ENCODE results near the gene EFS.
"Not testable (repeated sequence)": the region's sequence is repeated elsewhere in the genome, so short reads cannot be mapped to it uniquely, and the experiment has no call there.

The EFS gene

GRCh38 chr14:23399136-23399535, 34.2 kb upstream of the EFS start:
- DNase-seq: no peak

DNA sequence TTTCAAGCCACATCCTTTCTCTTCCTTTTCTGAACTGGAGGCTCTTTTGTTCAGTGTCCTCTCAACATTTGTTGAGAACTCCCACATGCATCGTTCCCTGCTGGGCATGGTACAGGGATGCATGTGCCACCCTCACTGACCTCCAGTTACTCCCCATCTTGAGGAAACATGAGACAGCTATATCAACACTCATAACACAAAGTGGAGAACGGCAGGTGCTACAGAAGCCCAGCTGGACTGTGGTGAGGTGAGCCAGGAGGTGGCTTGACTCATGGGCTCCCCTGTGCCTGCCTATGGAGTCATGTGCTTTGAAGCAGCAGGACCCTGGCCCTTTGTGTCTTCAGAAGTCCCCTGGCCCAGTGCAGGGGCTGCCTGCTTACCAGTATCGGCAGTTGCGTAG, 33.4 kb upstream of the EFS start:
- DNase-seq: no peak

GRCh38 chr14:23396781-23397407, 31.9 kb upstream of the EFS start:
- DNase-seq: no peak

- DNase-seq: no peak
Observed at GRCh38 chr14:23396126-23396525, 31.2 kb upstream of the EFS start.

GRCh38 chr14:23392613-23393012, 27.6 kb upstream of the EFS start:
- DNase-seq: no peak

GRCh38 chr14:23389871-23390270, 24.9 kb upstream of the EFS start:
- not testable (repeated sequence) for DNase-seq

- no peak for DNase-seq
Observed at GRCh38 chr14:23389396-23389795, 24.4 kb upstream of the EFS start.

DNA sequence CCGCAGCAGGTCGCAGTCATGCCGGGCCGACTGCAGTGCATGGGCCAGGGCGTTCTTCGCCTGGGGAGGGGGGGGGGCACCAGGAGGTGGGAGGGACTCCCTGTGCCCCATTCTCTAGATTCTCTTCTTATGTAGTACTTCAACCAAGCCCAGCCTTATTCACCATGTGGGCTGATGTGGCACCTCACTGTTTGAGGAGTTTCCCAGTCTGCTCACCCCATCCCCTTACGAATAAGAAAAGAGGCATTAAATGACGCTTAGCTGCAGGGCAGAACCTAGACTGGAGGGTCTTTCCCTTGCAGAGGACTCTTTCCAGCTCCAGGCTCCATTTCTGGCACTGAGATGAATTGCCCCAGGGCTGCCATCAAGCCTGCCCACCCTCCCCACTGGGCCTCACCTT, 24.0 kb upstream of the EFS start:
- no peak for DNase-seq

GRCh38 chr14:23387916-23388882, 23.2 kb upstream of the EFS start:
- DNase-seq: no peak

- no peak for DNase-seq
Observed at GRCh38 chr14:23386999-23387398, 22.0 kb upstream of the EFS start.

- DNase-seq: not testable (repeated sequence)
Observed at GRCh38 chr14:23386266-23386657, 21.3 kb upstream of the EFS start.

- no peak for DNase-seq
Observed at GRCh38 chr14:23385642-23386265, 20.8 kb upstream of the EFS start.

DNA sequence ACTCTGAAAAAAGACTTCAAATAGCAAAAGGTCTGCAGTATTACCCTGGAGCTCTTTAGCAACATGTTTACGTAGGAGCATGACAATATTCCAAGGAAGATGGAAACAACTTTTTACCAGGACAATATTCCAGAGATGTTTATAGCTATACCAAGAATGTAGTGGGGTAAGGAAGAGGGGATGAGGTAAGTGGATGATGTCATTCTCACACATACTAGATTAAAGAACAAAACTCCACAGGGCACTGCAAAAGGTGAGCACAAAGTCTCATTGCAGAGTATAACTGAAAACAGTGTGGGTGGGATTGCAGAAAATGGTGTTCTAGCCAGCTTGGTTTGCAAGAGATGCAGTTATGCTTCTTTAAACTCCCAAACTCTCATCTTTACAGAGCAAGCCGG, 20.3 kb upstream of the EFS start:
- no peak for DNase-seq

DNA sequence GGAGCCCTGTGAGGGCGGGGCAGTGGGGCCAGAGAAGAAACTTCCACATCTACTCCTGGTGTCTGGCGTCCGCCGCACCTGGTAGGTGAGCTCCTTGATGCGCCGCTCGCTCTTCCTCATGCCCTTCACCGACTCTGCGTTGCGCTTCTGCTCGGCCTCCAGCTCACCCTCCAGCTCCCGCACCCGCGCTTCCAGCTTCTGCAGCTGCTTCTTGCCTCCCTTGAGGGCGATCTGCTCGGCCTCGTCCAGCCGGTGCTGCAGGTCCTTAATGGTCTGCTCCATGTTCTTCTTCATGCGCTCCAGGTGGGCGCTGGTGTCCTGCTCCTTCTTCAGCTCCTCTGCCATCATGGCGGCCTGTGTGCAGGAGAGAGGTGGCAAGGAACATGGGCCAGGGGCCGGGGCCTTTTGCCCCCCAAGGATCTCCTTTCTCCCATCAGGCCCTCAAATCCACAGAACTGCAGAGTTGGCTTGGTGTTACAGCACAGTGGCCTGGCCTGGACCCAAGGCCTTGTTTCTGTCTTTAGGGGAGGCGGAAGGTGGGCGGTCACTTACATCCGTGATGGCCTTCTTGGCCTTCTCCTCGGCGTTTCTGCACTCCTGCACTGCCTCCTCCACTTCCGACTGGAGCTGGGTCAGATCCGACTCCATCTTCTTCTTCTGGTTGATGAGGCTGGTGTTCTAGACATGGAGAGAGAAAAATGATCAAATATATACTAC, 19.6 kb upstream of the EFS start:
- DNase-seq: no peak

GRCh38 chr14:23382731-23383440, 17.9 kb upstream of the EFS start:
- no peak for DNase-seq

DNA sequence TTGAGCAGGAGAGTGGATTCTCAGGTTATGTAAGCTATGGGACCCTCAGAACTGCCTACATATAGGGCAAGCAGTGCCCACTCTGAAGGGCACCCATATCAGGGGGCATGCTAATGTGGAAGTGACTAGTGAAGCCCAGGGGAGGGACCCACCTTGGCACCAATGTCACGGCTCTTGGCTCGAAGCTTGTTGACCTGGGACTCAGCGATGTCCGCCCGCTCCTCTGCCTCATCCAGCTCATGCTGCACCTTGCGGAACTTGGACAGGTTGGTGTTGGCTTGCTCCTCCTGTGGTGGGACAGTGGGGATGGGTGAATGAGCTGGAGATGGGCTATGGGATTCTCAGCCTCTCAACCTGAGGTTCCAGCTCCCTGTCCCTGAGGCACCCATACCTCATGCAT, 17.3 kb upstream of the EFS start:
- no peak for DNase-seq

- no peak for DNase-seq
Observed at GRCh38 chr14:23381871-23382270, 16.9 kb upstream of the EFS start.

DNA sequence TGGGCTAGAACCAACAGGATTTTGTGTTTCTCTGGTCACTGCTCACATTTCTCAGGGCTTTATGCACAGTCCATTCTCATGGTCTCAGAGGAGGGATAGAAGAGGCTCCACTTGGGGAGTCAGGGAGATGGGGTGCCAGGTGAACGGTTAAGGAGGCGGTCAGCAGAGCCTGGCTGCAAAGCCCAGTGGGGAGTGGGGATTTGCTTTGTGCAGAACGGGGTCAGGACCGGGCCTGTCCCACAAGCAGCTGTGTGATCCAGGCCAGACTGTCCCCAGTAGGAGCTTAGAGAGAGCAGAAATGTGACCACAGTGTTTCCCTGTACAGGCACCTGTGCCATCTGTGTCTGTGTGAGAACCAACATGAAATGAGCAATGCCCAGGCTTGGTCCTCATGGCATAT, 16.0 kb upstream of the EFS start:
- DNase-seq: no peak

DNA sequence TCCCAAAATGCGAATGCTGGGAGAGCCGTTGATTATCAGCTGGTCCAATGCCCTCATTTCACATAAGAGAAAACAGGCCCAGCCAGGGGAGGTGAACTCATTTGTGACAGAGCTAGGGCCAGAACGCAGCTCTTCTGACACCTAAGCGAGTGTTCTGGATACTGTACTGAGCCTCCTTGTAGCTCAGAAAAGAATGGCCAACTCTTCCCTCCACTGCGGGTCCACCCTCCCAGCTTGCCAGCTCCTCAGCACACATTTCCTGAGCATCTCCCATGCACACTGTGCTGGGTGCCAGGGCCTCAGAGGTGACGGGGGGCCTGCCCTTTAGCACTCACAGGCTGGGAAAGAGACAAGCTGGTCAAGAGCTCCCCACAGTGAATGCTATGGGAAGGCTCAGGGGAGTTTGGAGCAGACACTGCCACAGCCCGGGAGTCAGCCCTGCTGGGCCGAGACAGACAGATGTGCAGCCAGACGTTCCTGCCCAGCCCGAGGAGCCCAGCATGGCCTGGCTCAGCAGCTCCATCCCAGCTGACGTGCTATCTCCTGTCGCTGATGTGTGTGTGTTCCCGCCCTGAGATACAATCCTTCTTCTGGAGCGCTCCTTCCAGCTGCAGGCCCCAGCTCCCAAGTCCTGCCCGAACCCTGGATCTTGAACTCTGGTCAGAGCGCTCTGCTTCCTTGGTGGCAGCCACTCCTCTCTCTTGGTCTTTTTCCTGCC, 15.4 kb upstream of the EFS start:
- DNase-seq: no peak

GRCh38 chr14:23379366-23380196, 14.6 kb upstream of the EFS start:
- DNase-seq: peak; percentile 61 to 65

Data from CD4-positive, alpha-beta T cell treated with Interleukin-4 for 1 hour (primary cell).